Measurements from ENCODE around the gene PPFIA3. TPM values are rescaled to one million over a fixed set of nuclear protein-coding genes. Genes with fewer than 3 reads are reported as not detected.

The PPFIA3 gene
- total and polyA plus RNA-seq, 3 experiments from 2014 or later = 0.56 to 3.3 (median 3.2) TPM

- POLR2A ChIA-PET = interaction anchor here (0.7 kb wide), 1 partner anchor 120 kb away, joined by 3 read pairs; no protein-coding TSS in a partner anchor
- no peaks in the 10 kb centered on the region for H3K9me3 ChIP-seq (ENCODE audit: low read length)
- H3K4me1 ChIP-seq (ENCODE audit: insufficient read depth, low read length) = no peaks in the 10 kb centered on the region
- H3K36me3 ChIP-seq (ENCODE audit: insufficient read depth, low read length) = peaks cover 67% of the 10 kb centered on the region
- no peaks in the 10 kb centered on the region for H3K9me3 Mint-ChIP-seq
- no peak overlapping the region for H3K4me3 Mint-ChIP-seq
- peak overlapping the region in 2 of 8 donors; percentile 12 to 30 for H3K27ac Mint-ChIP-seq
- CTCF ChIA-PET = interaction anchor here (0.7 to 2.0 kb wide), 3 partner anchors 12 to 50 kb away, joined by 3 to 8 read pairs (median 3); partner anchors contain the start of gene LIN7B
- no peak overlapping the region for H3K4me3 ChIP-seq (ENCODE audit: low read length)
- H3K4me1 Mint-ChIP-seq = peaks cover 16 to 42% (median 27%) of the 10 kb centered on the region in 3 donors
- no peak overlapping the region for H3K27ac ChIP-seq (ENCODE audit: low read depth, low read length)
- H3K27me3 ChIP-seq (ENCODE audit: insufficient read depth, low read length, poor library complexity, severe bottlenecking) = no peaks in the 10 kb centered on the region
- peaks cover 6 to 90% (median 11%) of the 10 kb centered on the region in 3 donors for H3K36me3 Mint-ChIP-seq
- no peak for DNase-seq
- no peaks in the 10 kb centered on the region for H3K27me3 Mint-ChIP-seq
Observed at GRCh38 chr19:49094505-49095482, 24.6 kb upstream of the PPFIA3 start.

GRCh38 chr19:49097453-49098288 is 21.7 kb upstream of the PPFIA3 start:
- H3K4me1 ChIP-seq (ENCODE audit: insufficient read depth, low read length) = no peaks in the 10 kb centered on the region
- peaks cover 65% of the 10 kb centered on the region for H3K36me3 ChIP-seq (ENCODE audit: insufficient read depth, low read length)
- H3K27me3 ChIP-seq (ENCODE audit: insufficient read depth, low read length, poor library complexity, severe bottlenecking) = no peaks in the 10 kb centered on the region
- ChIA-PET CTCF (interaction anchor here (0.7 to 2.6 kb wide), 30 partner anchors 9 to 316 kb away, joined by 3 to 39 read pairs (median 5); partner anchors contain the start of genes HRC, LIN7B, PPFIA3 and RUVBL2), POLR2A (interaction anchor here (0.9 to 1.2 kb wide), 2 partner anchors 16 to 101 kb away, joined by 3 to 7 read pairs; partner anchors contain the start of gene LIN7B)
- no peak overlapping the region for H3K4me3 ChIP-seq (ENCODE audit: low read length)
- H3K4me1 Mint-ChIP-seq = peaks cover 9 to 22% (median 14%) of the 10 kb centered on the region in 3 donors
- no peaks in the 10 kb centered on the region for H3K9me3 Mint-ChIP-seq
- H3K27me3 Mint-ChIP-seq = no peaks in the 10 kb centered on the region
- no peak overlapping the region for H3K4me3 Mint-ChIP-seq
- peak overlapping the region in 2 of 8 donors; percentile 66 to 71 for H3K27ac Mint-ChIP-seq
- peaks cover 4 to 86% (median 10%) of the 10 kb centered on the region in 3 donors for H3K36me3 Mint-ChIP-seq
- no peak overlapping the region for H3K27ac ChIP-seq (ENCODE audit: low read depth, low read length)
- H3K9me3 ChIP-seq (ENCODE audit: low read length) = no peaks in the 10 kb centered on the region
- DNase-seq = peak; percentile 58 to 84 (median 69)

- Mint-ChIP-seq H3K9me3 (no peaks in the 10 kb centered on the region), H3K27me3 (no peaks in the 10 kb centered on the region), H3K4me1 (peaks cover 9 to 22% (median 13%) of the 10 kb centered on the region in 3 donors), H3K27ac (no peak overlapping the region), H3K36me3 (peaks cover 4 to 85% (median 10%) of the 10 kb centered on the region in 3 donors), H3K4me3 (no peak overlapping the region)
- ChIA-PET CTCF (interaction anchor here (1.3 to 2.6 kb wide), 9 partner anchors 8 to 311 kb away, joined by 4 to 39 read pairs (median 10); partner anchors contain the start of genes HRC and LIN7B), POLR2A (no interaction called here)
- H3K36me3 ChIP-seq (ENCODE audit: insufficient read depth, low read length) = peaks cover 68% of the 10 kb centered on the region
- no peaks in the 10 kb centered on the region for H3K4me1 ChIP-seq (ENCODE audit: insufficient read depth, low read length)
- H3K9me3 ChIP-seq (ENCODE audit: low read length) = no peaks in the 10 kb centered on the region
- H3K27me3 ChIP-seq (ENCODE audit: insufficient read depth, low read length, poor library complexity, severe bottlenecking) = no peaks in the 10 kb centered on the region
- H3K27ac ChIP-seq (ENCODE audit: low read depth, low read length) = no peak overlapping the region
- no peak for DNase-seq
- no peak overlapping the region for H3K4me3 ChIP-seq (ENCODE audit: low read length)
Observed at GRCh38 chr19:49098795-49099194, 20.5 kb upstream of the PPFIA3 start.

GRCh38 chr19:49101160-49101559 is 18.2 kb upstream of the PPFIA3 start:
- H3K9me3 ChIP-seq (ENCODE audit: low read length) = no peaks in the 10 kb centered on the region
- no peak overlapping the region for H3K4me3 ChIP-seq (ENCODE audit: low read length)
- peaks cover 65% of the 10 kb centered on the region for H3K36me3 ChIP-seq (ENCODE audit: insufficient read depth, low read length)
- H3K4me1 Mint-ChIP-seq = peaks cover 0 to 8% (median 3%) of the 10 kb centered on the region in 3 donors
- no peak overlapping the region for H3K4me3 Mint-ChIP-seq
- H3K27ac ChIP-seq (ENCODE audit: low read depth, low read length) = peak overlapping the region; percentile 16
- peak overlapping the region in 2 of 8 donors; percentile 22 to 83 for H3K27ac Mint-ChIP-seq
- peaks cover 4 to 83% (median 15%) of the 10 kb centered on the region in 3 donors for H3K36me3 Mint-ChIP-seq
- H3K27me3 Mint-ChIP-seq = no peaks in the 10 kb centered on the region
- H3K27me3 ChIP-seq (ENCODE audit: insufficient read depth, low read length, poor library complexity, severe bottlenecking) = no peaks in the 10 kb centered on the region
- CTCF ChIA-PET = interaction anchor here (0.6 kb wide), 1 partner anchor 43 kb away, joined by 3 read pairs; no protein-coding TSS in a partner anchor
- no peak for DNase-seq
- H3K9me3 Mint-ChIP-seq = no peaks in the 10 kb centered on the region
- no peaks in the 10 kb centered on the region for H3K4me1 ChIP-seq (ENCODE audit: insufficient read depth, low read length)
- POLR2A ChIA-PET = no interaction called here

- H3K4me3 Mint-ChIP-seq = no peak overlapping the region
- no peaks in the 10 kb centered on the region for H3K27me3 Mint-ChIP-seq
- H3K4me1 Mint-ChIP-seq = peaks cover 0 to 7% (median 6%) of the 10 kb centered on the region in 3 donors
- H3K4me3 ChIP-seq (ENCODE audit: low read length) = no peak overlapping the region
- H3K36me3 Mint-ChIP-seq = peaks cover 9 to 83% (median 23%) of the 10 kb centered on the region in 3 donors
- no peaks in the 10 kb centered on the region for H3K9me3 Mint-ChIP-seq
- ChIA-PET POLR2A (no interaction called here), CTCF (no interaction called here)
- H3K27me3 ChIP-seq (ENCODE audit: insufficient read depth, low read length, poor library complexity, severe bottlenecking) = no peaks in the 10 kb centered on the region
- H3K4me1 ChIP-seq (ENCODE audit: insufficient read depth, low read length) = no peaks in the 10 kb centered on the region
- no peak overlapping the region for H3K27ac Mint-ChIP-seq
- peaks cover 60% of the 10 kb centered on the region for H3K36me3 ChIP-seq (ENCODE audit: insufficient read depth, low read length)
- no peak for DNase-seq
- no peaks in the 10 kb centered on the region for H3K9me3 ChIP-seq (ENCODE audit: low read length)
- H3K27ac ChIP-seq (ENCODE audit: low read depth, low read length) = no peak overlapping the region
Observed at GRCh38 chr19:49102303-49102702, 17.0 kb upstream of the PPFIA3 start.

- POLR2A ChIA-PET = no interaction called here
- Histone ChIP-seq H3K4me1 (ENCODE audit: insufficient read depth, low read length) (no peaks in the 10 kb centered on the region), H3K4me3 (ENCODE audit: low read length) (no peak overlapping the region), H3K27me3 (ENCODE audit: insufficient read depth, low read length, poor library complexity, severe bottlenecking) (no peaks in the 10 kb centered on the region), H3K9me3 (ENCODE audit: low read length) (no peaks in the 10 kb centered on the region), H3K36me3 (ENCODE audit: insufficient read depth, low read length) (peaks cover 51% of the 10 kb centered on the region), H3K27ac (ENCODE audit: low read depth, low read length) (no peak overlapping the region)
- no peak for DNase-seq
- no peaks in the 10 kb centered on the region for H3K9me3 Mint-ChIP-seq
- H3K27ac Mint-ChIP-seq = peak overlapping the region in 1 of 8 donors; percentile 36
- peaks cover 0 to 5% (median 0%) of the 10 kb centered on the region in 3 donors for H3K4me1 Mint-ChIP-seq
- CTCF ChIA-PET = no interaction called here
- peaks cover 9 to 80% (median 21%) of the 10 kb centered on the region in 3 donors for H3K36me3 Mint-ChIP-seq
- no peaks in the 10 kb centered on the region for H3K27me3 Mint-ChIP-seq
- no peak overlapping the region for H3K4me3 Mint-ChIP-seq
Observed at GRCh38 chr19:49103331-49104085, 15.8 kb upstream of the PPFIA3 start.

GRCh38 chr19:49104229-49104864 is 15.0 kb upstream of the PPFIA3 start:
- H3K4me3 Mint-ChIP-seq = no peak overlapping the region

More at GRCh38 chr19:49104229-49104864, 15.0 kb upstream of the PPFIA3 start:
- H3K9me3 Mint-ChIP-seq = no peaks in the 10 kb centered on the region
- Histone ChIP-seq H3K4me3 (ENCODE audit: low read length) (no peak overlapping the region), H3K36me3 (ENCODE audit: insufficient read depth, low read length) (peaks cover 43% of the 10 kb centered on the region), H3K4me1 (ENCODE audit: insufficient read depth, low read length) (no peaks in the 10 kb centered on the region), H3K9me3 (ENCODE audit: low read length) (no peaks in the 10 kb centered on the region), H3K27ac (ENCODE audit: low read depth, low read length) (no peak overlapping the region), H3K27me3 (ENCODE audit: insufficient read depth, low read length, poor library complexity, severe bottlenecking) (no peaks in the 10 kb centered on the region)
- no peaks in the 10 kb centered on the region for H3K27me3 Mint-ChIP-seq
- ChIA-PET CTCF (interaction anchor here (1.2 to 2.9 kb wide), 2 partner anchors 10 to 105 kb away, joined by 3 to 19 read pairs; partner anchors contain the start of gene LIN7B), POLR2A (no interaction called here)
- H3K4me1 Mint-ChIP-seq = peaks cover 0 to 5% (median 0%) of the 10 kb centered on the region in 3 donors
- H3K36me3 Mint-ChIP-seq = peaks cover 5 to 81% (median 18%) of the 10 kb centered on the region in 3 donors
- no peak overlapping the region for H3K27ac Mint-ChIP-seq
- no peak for DNase-seq
